Lower lobe of right lung (tissue), 2 donors: ENCODE results near the gene CDK8. TPM values are rescaled to one million over a fixed set of nuclear protein-coding genes. Genes with fewer than 3 reads are reported as not detected.

Experiments used
- ATAC-seq, 2 donors: fragments of 200-7000 bp; cut with Tn5 transposase; one replicate each; pipeline ENCODE4 v1.9.1; 2020 to 2022; ENCODE audit warnings: mild to moderate bottlenecking in 2 of 2, moderate library complexity in 2 of 2
- DNase-seq: peaks from one replicate; pipeline ENCODE4 v3.0.0-alpha.2; 2020
- H3K27ac ChIP-seq: fragments of 200-600 bp; one replicate; pipeline ENCODE4 v1.8.0; 2022
- H3K27me3 ChIP-seq: fragments of 200-600 bp; one replicate; pipeline ENCODE4 v1.8.0; 2022; ENCODE audit warnings: low read depth
- H3K36me3 ChIP-seq: fragments of 200-600 bp; one replicate; pipeline ENCODE4 v1.8.0; 2022; ENCODE audit warnings: mild to moderate bottlenecking
- H3K4me1 ChIP-seq: fragments of 200-600 bp; one replicate; pipeline ENCODE4 v1.8.0; 2022
- H3K4me3 ChIP-seq: fragments of 200-600 bp; one replicate; pipeline ENCODE4 v1.8.0; 2022; ENCODE audit warnings: mild to moderate bottlenecking
- H3K9me3 ChIP-seq: fragments of 200-600 bp; one replicate; pipeline ENCODE4 v1.8.0; 2022
- intact Hi-C: fragments of 100-400 bp; cut with DNase I; formaldehyde crosslinking; loops from one replicate; pipeline ENCODE4 v1.11.0; 2022
- total RNA-seq: library from RNA; stranded (reverse); fragmentation: NEBNext Ultra II Directional; extraction: Animal tissue kit (Norgen Biotek cat#: 25700); gene quantifications from one replicate; pipeline ENCODE4 v1.2.1, GENCODE V29; 2021
- TF ChIP-seq, protein P1 (sequence below): fragments of 200-600 bp; IDR thresholded peaks from one replicate; pipeline ENCODE4 v1.8.0; 2022; ENCODE audit warnings: antibody characterized with exemption, mild to moderate bottlenecking
- donor health status: DM: no; HTN: yes; CAD: no; lungs with severe emphysema.

The CDK8 gene
- total RNA-seq, 1 donor from 2014 or later = 10.3 TPM

DNA sequence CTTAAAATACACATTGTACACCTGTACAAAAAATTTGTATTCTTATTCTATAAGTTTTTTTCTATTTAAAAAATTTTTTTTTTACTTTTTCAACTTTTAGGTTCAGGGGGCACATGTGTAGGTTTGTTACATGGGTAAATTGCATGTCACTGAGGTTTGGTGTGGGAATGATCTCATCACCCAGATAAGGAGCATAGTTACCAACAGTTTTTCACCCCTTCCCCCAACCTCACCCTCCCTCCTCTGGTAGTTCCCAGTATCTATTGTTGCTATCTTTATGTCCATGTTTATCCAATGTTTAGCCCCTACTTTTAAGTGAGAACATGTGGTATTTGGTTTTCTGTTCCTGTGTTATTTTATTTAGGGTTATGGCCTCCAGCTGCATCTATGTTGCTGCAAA is 89.9 kb downstream of the CDK8 start:
- Histone ChIP-seq H3K4me3 (no peak overlapping the region), H3K27me3 (no peaks in the 10 kb centered on the region), H3K4me1 (no peaks in the 10 kb centered on the region), H3K9me3 (no peaks in the 10 kb centered on the region), H3K36me3 (no peaks in the 10 kb centered on the region), H3K27ac (no peak overlapping the region)
- TF ChIP-seq, protein P1, sequence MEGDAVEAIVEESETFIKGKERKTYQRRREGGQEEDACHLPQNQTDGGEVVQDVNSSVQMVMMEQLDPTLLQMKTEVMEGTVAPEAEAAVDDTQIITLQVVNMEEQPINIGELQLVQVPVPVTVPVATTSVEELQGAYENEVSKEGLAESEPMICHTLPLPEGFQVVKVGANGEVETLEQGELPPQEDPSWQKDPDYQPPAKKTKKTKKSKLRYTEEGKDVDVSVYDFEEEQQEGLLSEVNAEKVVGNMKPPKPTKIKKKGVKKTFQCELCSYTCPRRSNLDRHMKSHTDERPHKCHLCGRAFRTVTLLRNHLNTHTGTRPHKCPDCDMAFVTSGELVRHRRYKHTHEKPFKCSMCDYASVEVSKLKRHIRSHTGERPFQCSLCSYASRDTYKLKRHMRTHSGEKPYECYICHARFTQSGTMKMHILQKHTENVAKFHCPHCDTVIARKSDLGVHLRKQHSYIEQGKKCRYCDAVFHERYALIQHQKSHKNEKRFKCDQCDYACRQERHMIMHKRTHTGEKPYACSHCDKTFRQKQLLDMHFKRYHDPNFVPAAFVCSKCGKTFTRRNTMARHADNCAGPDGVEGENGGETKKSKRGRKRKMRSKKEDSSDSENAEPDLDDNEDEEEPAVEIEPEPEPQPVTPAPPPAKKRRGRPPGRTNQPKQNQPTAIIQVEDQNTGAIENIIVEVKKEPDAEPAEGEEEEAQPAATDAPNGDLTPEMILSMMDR = no peak
- intact Hi-C loops = no loop called here
- ATAC-seq (no peak), DNase-seq (no peak)

DNA sequence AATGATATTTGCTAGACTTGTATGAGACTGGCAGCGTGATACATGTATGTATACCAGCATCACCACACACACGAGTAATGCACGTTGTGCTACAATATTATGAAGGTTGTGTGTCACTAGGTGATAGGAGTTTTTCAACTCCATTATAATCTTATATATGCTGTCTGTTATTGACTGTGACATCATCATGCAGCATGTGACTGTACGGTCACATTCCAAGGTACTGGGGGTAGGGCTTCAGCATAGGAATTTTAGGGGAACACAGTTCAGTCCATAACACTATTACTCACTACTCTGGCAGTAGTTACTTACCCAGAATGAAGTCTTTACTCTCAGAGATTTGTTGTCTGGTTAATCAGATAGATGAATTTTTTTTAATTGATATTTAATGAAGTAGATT is 91.1 kb downstream of the CDK8 start:
- Histone ChIP-seq H3K36me3 (no peaks in the 10 kb centered on the region), H3K4me1 (no peaks in the 10 kb centered on the region), H3K9me3 (no peaks in the 10 kb centered on the region), H3K27me3 (no peaks in the 10 kb centered on the region), H3K4me3 (no peak overlapping the region), H3K27ac (no peak overlapping the region)
- TF ChIP-seq, protein P1 = no peak
- DNase-seq (no peak), ATAC-seq (no peak)
- intact Hi-C loops = no loop called here

DNA sequence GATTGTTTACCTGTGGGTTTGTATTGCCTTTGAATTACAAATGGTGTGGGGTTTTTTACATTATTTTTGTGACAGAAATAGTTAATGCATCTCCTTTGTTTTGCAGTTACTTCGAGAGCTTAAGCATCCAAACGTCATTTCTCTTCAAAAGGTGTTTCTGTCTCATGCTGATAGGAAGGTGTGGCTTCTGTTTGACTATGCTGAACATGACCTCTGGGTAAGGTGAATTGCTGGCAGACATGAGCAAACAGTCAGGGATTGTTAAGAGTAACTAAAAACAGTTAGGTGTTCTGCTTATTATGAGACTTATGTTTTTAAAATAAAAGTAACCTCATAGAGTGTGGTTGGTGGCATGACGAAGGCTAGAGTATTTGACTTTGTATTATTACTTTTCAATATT is 95.0 kb downstream of the CDK8 start:
- ATAC-seq = peak in 1 of 2 donors; percentile 46
- Histone ChIP-seq H3K4me1 (no peaks in the 10 kb centered on the region), H3K27me3 (no peaks in the 10 kb centered on the region), H3K36me3 (peaks cover 5% of the 10 kb centered on the region), H3K9me3 (no peaks in the 10 kb centered on the region), H3K27ac (no peak overlapping the region), H3K4me3 (no peak overlapping the region)
- TF ChIP-seq, protein P1 = no peak
- no peak for DNase-seq
- intact Hi-C loops = no loop called here

DNA sequence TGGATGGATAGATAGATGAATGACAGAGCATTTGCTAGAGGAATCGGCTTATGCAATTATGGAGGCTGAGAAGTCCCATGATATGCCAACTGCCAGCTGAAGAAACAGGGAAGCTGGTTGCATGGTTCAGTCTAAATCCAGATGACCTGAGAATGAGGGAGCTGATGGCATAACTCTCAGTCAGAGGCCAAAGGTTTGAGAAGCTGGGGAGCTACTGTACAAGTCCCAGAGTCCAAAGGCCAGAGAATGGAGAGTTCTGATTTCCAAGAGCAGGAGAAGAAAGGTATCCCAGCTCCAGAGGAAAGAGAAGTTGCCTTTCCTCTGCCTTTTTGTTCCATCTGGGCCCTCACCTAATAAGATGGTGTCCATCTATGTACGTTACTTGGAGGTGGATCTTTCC is 108.3 kb downstream of the CDK8 start:
- H3K27ac ChIP-seq = no peak overlapping the region
- no peak for ATAC-seq
- TF ChIP-seq, protein P1 = no peak
- H3K36me3 ChIP-seq = peaks cover 8% of the 10 kb centered on the region
- no peak for DNase-seq
- H3K9me3 ChIP-seq = no peaks in the 10 kb centered on the region
- H3K4me3 ChIP-seq = no peak overlapping the region
- no peaks in the 10 kb centered on the region for H3K4me1 ChIP-seq
- intact Hi-C loops = no loop called here
- H3K27me3 ChIP-seq = no peaks in the 10 kb centered on the region

DNA sequence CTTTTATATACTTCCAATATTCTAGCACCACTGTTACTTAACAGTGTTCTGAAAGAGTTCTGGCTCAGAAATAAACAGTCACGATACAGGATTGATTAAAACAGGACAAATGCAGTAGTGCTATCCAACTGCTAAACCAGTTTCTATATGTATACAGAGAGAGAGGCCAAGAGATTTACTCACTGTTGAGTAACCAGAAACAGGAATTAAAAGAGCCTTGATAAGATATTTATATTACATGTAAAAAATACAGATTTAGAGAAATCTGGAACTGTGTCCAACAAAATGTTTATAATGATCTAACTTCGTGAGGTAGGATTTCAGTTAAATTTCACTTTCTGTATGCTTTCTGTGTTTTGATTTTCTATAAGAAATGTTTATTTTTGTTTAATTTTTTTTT is 116.6 kb downstream of the CDK8 start:
- intact Hi-C loops = no loop called here
- ATAC-seq (no peak), DNase-seq (no peak)
- Histone ChIP-seq H3K4me3 (no peak overlapping the region), H3K9me3 (no peaks in the 10 kb centered on the region), H3K4me1 (no peaks in the 10 kb centered on the region), H3K27me3 (no peaks in the 10 kb centered on the region), H3K27ac (no peak overlapping the region), H3K36me3 (no peaks in the 10 kb centered on the region)
- TF ChIP-seq, protein P1 = no peak

DNA sequence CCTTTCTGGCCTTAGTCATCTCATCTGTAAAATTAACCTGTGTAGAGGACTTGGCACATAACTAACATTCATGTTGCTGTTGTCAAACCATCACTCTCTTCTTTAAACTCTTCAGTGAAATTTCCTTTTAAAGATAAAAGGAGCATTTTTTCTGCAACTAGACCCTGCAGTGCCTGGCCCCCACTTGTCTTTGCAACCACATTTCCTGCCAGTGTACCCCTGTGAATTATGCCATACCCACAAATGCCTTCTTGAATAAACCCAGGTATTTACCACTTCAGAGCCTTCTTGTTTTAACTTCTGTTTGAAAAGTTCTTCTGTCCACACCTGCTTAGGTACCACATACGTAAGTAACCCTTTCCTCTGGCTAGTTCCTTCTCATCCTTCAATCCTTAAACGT is 118.8 kb downstream of the CDK8 start:
- DNase-seq = no peak

More for the DNA sequence above, 118.8 kb downstream of the CDK8 start:
- Histone ChIP-seq H3K9me3 (no peaks in the 10 kb centered on the region), H3K27ac (no peak overlapping the region), H3K4me3 (no peak overlapping the region), H3K36me3 (no peaks in the 10 kb centered on the region), H3K4me1 (no peaks in the 10 kb centered on the region), H3K27me3 (no peaks in the 10 kb centered on the region)
- TF ChIP-seq, protein P1 = no peak
- no peak for ATAC-seq
- intact Hi-C loops = no loop called here
